ENCODE data around the gene DEGS1. TPM values are rescaled to one million over a fixed set of nuclear protein-coding genes. Genes with fewer than 3 reads are reported as not detected.

DEGS1 gene
- total RNA-seq, 2 donors from 2014 or later: 84.0 to 95.1 TPM

GRCh38 chr1:224234017-224234416 is 51.0 kb downstream of the DEGS1 start:
- Histone ChIP-seq H3K27me3 (no peaks in the 10 kb centered on the region), H3K27ac (no peak overlapping the region), H3K4me1 (no peaks in the 10 kb centered on the region), H3K9me3 (no peaks in the 10 kb centered on the region), H3K4me3 (no peak overlapping the region), H3K36me3 (peaks cover 26% of the 10 kb centered on the region)
- no peak for DNase-seq (ENCODE audit: low spot score)
- TF ChIP-seq, protein P1, sequence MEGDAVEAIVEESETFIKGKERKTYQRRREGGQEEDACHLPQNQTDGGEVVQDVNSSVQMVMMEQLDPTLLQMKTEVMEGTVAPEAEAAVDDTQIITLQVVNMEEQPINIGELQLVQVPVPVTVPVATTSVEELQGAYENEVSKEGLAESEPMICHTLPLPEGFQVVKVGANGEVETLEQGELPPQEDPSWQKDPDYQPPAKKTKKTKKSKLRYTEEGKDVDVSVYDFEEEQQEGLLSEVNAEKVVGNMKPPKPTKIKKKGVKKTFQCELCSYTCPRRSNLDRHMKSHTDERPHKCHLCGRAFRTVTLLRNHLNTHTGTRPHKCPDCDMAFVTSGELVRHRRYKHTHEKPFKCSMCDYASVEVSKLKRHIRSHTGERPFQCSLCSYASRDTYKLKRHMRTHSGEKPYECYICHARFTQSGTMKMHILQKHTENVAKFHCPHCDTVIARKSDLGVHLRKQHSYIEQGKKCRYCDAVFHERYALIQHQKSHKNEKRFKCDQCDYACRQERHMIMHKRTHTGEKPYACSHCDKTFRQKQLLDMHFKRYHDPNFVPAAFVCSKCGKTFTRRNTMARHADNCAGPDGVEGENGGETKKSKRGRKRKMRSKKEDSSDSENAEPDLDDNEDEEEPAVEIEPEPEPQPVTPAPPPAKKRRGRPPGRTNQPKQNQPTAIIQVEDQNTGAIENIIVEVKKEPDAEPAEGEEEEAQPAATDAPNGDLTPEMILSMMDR (IDR thresholded peaks at IDR 0.05): no peak

DNA sequence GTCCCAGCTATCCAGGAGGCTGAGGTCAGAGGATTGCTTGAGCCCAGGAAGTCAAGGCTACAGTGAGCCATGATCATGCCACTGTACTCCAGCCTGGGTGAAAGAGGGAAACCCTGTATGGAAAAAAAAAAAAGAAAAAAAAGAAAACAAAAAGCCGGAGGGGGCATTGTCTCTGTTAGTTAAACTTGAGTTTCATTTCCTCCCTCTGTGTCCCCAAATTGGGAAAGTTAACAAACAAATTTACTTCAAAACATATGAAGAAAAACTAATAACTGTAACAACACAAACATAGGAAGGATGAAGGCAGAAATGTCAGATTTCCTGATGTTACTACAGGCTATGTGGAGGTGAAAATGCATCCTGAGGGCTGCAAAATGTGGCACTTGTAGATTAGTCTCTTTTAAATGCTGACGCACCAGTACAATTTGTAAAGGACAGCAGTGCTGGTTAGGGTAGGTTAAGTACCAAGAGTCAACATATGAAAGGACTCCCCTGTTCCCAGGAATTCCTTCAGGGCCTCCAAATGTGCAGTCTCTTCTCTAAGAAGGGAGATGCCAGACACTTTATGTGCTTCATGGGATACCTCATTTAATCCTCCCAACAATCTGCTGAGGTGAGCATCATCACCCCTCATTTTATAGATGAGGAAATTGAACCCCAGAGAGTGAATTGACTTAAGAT is 52.9 kb downstream of the DEGS1 start:
- Histone ChIP-seq H3K36me3 (peaks cover 15% of the 10 kb centered on the region), H3K4me1 (no peaks in the 10 kb centered on the region), H3K27ac (no peak overlapping the region), H3K27me3 (no peaks in the 10 kb centered on the region), H3K9me3 (no peaks in the 10 kb centered on the region), H3K4me3 (no peak overlapping the region)
- TF ChIP-seq, protein P1 (IDR thresholded peaks at IDR 0.05): no peak
- no peak for DNase-seq (ENCODE audit: low spot score)

GRCh38 chr1:224237119-224237881 is 54.3 kb downstream of the DEGS1 start:
- H3K27ac ChIP-seq: no peak overlapping the region

GRCh38 chr1:224238212-224238611 is 55.2 kb downstream of the DEGS1 start:
- H3K36me3 ChIP-seq: peaks cover 9% of the 10 kb centered on the region
- H3K4me3 ChIP-seq: no peak overlapping the region
- no peaks in the 10 kb centered on the region for H3K4me1 ChIP-seq
- no peak overlapping the region for H3K27ac ChIP-seq
- no peaks in the 10 kb centered on the region for H3K9me3 ChIP-seq
- DNase-seq (ENCODE audit: low spot score): no peak
- TF ChIP-seq, protein P1 (IDR thresholded peaks at IDR 0.05): no peak
- no peaks in the 10 kb centered on the region for H3K27me3 ChIP-seq

More at GRCh38 chr1:224237119-224237881, 54.3 kb downstream of the DEGS1 start:
- Histone ChIP-seq H3K9me3 (no peaks in the 10 kb centered on the region), H3K4me1 (no peaks in the 10 kb centered on the region), H3K27me3 (no peaks in the 10 kb centered on the region), H3K36me3 (peaks cover 9% of the 10 kb centered on the region), H3K4me3 (no peak overlapping the region)
- TF ChIP-seq, protein P1 (IDR thresholded peaks at IDR 0.05): no peak
- no peak for DNase-seq (ENCODE audit: low spot score)

GRCh38 chr1:224238756-224239155 is 55.7 kb downstream of the DEGS1 start:
- Histone ChIP-seq H3K4me1 (no peaks in the 10 kb centered on the region), H3K36me3 (peaks cover 9% of the 10 kb centered on the region), H3K27me3 (no peaks in the 10 kb centered on the region), H3K9me3 (no peaks in the 10 kb centered on the region), H3K4me3 (no peak overlapping the region), H3K27ac (no peak overlapping the region)
- DNase-seq (ENCODE audit: low spot score): no peak
- TF ChIP-seq, protein P1 (IDR thresholded peaks at IDR 0.05): no peak

Other genes starting within 250 kb of the DEGS1 start
- 10 to 100 TPM; 15.4 to 17.9 TPM for gene FBXO28, start 69.1 kb upstream of the DEGS1 start, total RNA-seq
- 1 to 10 TPM; 7.5 to 8.3 TPM for gene NVL, start 146.9 kb downstream of the DEGS1 start, total RNA-seq
- gene CNIH4, start 173.6 kb downstream of the DEGS1 start, total RNA-seq: 10 to 100 TPM; 18.2 to 22.4 TPM

Measured in right atrium auricular region (tissue), 2 donors.